NCI-H524 (cell line): Measurements from ENCODE around the gene AUTS2.
A peak's percentile ranks its signal among the peaks of the same experiment; 100 is the strongest.

Source experiments
- DNase-seq, 2 experiments: peaks; one replicate each; lab custom pipeline; 2025; lab: John Stamatoyannopoulos, UW

The AUTS2 gene

DNA sequence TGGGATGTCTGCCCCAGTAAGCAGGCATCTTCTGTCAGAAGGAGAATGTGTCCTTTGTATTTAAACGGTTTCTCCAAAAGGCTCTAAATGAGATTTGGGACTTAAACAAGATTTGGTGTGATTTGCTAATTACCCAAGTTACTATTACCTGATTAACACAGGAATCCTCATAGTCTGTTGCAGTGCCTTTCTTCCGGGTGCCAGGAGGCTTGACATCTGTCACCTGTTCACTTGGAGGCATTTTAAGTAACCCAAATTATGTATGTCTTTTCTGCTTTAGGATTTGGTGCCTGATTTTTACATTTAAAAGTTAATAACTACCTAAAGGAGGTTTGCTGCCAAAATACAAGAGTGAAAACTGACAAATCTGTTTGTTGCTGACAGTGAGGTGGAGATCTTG, 945.7 kb downstream of the AUTS2 start:
- DNase-seq = peak; percentile 22 to 79

DNA sequence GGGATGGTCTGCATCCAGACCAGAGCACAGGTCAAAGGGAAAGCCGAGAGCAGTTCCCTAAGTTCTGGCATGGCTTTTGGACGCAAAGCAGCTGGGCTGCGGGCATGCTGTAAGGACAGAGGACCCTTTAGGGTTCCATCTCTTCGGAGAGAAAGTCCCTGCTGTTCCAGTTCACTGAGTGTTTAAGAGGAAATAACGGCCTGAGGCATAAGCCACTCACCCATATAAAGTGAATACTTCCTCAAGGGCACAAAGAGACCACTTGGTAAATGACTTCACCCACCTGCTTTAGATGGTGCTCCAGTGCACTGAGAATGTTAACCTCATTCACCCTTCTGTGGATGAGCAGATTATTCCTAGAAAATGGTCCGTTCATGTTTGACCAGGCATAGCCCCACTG, 946.9 kb downstream of the AUTS2 start:
- DNase-seq = peak; percentile 10 to 40

DNA sequence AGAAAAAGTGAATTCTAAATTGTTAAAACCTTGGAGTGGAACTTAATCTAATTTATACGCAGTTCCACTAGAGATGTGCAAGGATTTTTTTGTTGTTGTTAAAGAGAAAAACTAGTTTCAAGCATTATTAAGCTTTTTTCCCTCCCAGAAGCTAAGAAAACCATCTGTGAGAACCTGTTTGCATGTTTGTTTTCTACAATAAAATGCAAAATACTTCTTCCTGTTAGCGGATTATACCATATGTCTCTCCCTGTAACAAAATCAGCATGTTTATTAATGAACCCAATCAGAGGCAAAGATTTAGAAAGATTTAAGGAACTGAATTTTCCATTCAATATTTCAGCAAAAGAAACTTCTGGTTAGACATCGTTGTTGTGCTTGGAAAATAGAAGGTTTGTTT, 953.9 kb downstream of the AUTS2 start:
- no peak for DNase-seq

DNA sequence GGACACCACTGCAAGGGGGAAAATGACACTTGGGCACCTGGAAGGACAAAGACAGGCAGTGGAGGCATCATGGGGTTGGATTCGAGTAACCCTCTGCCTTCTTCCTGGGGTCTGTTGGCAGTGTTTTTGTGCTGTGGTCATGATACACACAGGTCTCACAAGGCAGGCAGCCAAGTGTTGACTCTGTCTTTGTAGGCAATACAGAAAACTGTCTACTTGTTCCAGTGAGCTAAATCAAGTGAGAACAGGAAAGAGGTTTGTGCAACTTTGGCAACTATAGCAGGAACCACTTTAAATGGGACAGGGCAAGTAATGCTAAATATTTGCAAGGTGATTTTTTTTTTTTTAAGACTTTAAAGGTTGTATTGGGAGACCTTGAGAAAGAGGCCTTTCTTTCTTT, 955.1 kb downstream of the AUTS2 start:
- no peak for DNase-seq

- peak; percentile 34 to 41 for DNase-seq
Observed at GRCh38 chr7:70554646-70555045, 956.4 kb downstream of the AUTS2 start.

DNA sequence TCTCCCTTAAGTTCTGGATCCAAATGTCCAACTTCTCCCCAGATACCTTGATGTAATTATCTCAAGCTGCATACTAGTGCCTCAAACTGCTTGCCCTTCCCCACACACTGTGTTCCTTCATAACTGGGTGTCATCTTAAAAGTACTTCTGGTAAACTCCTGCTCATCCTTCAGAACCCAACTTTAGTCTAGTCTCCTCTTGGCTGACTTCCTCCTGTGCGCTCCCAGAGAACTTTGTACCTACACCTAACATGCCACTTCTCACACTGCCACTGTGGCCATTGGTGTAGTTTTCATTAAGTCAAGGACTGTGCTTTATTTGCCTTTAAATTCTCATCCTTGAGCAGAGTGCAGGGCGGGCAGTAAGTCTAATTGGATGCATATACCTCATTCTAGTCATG, 958.5 kb downstream of the AUTS2 start:
- no peak for DNase-seq

DNA sequence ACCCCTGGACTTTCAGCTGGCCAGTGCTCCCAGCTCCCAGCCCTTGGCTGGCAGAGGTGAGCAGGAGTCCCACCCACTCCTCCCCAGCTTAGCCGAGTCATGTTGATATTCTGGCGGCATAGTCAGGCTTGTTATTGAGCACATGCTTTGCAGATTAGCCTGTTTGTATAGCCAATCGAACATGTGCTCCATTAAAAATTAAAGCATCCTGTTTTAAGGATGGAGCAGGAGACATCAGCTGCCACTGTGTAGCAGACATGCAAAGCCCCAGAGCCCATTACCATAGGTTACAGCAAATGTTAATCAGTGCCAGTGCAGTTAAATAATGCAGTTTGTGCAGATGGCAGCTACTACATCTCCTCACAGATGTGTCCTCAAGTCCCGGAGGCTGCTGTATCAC, 959.1 kb downstream of the AUTS2 start:
- peak; percentile 29 to 80 for DNase-seq

DNA sequence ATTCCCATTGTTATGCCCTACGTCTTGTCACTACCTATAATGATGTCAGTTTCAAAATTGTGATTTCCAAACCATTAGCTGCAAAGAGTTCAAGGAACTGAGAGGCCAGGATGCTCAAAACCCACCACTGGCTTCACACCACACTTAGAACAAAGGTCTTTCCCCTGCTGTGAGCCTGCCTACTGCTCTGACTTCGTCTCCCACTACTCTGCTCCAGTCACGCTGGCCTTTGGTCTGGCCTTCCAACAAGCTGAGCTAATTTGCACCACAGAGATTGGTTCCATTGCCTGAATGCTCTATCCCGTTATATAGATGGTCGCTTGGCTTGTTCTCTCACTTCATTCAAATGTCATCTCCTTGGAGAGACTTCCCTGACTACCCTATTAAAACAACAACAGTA, 961.5 kb downstream of the AUTS2 start:
- no peak for DNase-seq

- no peak for DNase-seq
Observed at GRCh38 chr7:70563960-70564359, 965.7 kb downstream of the AUTS2 start.

GRCh38 chr7:70565721-70566370, 967.6 kb downstream of the AUTS2 start:
- DNase-seq = no peak

- DNase-seq = no peak
Observed at GRCh38 chr7:70566671-70567070, 968.4 kb downstream of the AUTS2 start.

DNA sequence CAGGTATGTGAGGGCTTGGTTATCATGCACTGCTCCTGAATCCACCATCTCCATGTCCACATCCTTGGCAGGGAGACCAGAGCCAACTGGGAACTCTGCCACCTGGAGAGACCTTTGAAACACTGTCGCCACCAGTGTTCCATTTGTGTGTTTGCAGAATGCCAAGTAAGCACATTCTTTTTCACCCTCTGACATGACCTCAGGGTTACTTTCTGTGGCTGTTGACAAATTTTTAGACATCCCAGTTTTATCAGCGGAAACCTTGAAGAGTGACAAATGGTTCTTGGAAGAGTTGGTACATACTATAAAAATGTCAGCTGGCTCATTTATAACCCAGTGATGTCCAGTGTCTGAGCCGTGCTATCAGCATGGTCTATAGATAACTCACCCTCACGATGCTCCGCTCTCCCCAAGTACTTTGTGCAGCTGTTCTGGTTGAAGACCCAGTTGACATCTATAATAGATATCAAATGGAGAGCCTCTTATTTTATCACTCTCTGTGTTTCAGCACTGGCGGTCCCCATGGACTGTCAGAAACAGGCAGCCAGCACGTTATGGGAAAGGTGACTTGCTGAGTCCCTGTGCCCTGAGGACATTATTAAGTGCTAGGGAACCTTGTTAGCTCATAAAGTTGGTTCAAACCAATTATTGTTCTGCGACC, 970.5 kb downstream of the AUTS2 start:
- peak in 1 of 2 experiments; percentile 15 for DNase-seq

GRCh38 chr7:70569335-70569819, 971.1 kb downstream of the AUTS2 start:
- DNase-seq = peak; percentile 86 to 96

DNA sequence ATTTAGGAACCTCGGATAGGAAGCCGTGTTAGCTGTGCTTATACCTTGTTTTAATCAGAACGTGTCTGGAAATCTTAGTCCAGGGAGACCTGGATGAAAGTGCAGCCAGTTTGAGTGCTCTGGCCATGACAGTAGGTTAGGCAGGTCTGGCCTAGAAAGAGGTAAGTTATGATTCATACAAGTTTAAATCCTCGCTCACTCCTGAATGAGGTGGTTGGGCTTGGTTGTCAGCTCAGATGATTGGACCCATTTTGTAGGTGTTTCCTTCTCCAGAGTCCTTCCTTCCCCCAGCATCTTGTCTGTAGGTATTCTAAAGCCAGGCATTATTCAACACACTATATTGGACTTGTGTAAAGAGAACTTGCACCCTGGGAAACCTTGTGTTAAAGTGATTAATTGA, 971.8 kb downstream of the AUTS2 start:
- no peak for DNase-seq

DNA sequence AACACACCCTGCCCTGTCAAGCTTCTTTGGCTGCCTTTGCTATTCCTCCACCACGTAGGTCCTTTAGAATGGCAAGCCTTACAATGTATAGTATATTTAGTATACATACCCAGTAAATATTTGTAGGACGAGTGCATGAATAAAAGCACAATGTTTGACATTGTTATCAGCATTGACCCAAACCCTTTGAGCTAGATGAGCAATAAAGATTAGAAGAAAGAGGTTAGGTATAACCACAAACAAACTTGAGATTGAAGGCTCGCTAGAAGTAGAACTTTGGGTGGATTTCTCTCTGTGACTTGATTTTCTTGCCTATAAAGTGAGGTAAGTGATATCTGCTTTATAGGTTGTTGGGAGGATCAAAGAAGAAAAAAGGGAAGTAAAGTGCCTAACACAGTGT, 972.7 kb downstream of the AUTS2 start:
- no peak for DNase-seq

- DNase-seq = no peak
Observed at GRCh38 chr7:70571403-70571934, 973.2 kb downstream of the AUTS2 start.

DNA sequence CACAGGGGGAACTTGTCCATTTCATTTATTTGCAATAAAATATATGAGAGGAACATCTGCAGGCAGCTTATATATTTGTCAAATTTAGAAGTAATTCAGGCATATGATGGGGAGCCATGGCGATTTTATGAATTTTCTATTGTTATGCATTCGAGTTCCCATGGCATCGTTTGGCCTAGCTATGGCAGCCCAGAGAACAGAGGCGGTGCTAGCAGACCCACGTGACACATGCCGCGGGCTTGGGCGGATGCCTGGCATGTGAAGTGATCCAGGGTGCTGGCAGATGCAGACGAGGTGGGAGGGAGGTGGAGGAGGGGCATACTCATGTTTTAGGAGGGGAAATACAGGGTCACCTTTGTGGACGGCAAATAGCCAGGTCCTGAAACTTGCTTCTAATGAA, 973.7 kb downstream of the AUTS2 start:
- DNase-seq = no peak

- no peak for DNase-seq
Observed at GRCh38 chr7:70572571-70572970, 974.3 kb downstream of the AUTS2 start.

- peak in 1 of 2 experiments; percentile 46 for DNase-seq
Observed at GRCh38 chr7:70573071-70573661, 974.9 kb downstream of the AUTS2 start.

DNA sequence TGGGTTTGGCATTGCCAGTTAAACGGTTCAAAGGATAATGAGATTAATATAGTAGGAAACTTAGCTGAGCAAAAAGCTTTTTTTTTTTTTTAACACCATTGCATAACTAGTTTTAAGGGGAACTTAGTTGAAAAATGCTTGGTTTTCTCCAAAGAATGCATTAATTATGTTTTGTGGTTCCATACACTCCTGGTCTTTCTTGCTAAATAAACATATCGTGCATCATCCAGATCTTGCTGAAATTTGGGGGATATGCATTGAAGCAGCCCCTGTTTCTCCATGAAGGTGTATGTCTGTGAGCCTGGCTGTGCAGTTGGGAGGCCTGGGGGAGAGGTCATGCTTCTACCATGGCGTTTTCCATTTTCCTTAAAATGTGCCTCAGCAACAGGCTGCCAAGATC, 975.4 kb downstream of the AUTS2 start:
- no peak for DNase-seq

GRCh38 chr7:70574314-70574834, 976.1 kb downstream of the AUTS2 start:
- no peak for DNase-seq

DNA sequence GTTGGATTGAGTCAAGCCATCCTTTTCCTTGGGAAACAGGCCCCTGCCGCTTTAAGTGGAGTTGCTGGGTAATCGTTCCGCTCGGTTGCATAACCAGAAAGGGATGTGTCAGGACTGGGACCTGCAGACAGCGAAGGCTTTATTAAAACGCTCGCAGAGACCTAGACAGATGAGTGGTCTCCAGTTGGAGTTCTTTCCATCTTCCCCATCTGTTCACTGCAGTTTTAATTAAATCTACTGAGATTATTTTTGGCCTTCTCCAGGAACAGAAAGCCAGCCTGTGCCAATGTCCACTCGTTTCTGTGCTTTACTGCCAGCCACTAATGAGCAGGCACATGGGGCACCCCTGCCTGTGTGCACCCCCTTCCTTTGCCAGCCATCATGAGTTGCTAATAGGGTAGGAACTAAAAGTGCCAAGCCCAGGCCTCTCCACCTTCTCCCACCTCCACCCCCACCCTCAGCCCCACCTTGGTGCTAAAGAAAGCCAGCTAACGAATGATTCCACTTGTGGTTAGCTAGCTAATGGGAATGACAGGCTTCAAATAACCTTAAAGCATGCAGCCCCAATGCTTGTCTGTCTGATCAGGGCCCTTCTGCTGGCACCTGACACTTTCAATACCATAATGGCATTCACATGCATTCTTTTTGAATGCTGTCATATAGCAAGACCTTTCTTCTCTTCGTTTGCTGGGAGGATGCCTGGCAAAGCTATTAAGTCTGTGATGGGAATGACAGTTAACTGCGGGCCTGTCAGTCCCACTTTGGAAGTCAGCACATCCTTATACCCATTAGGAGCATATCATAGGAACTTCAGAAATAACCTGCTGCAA, 976.9 kb downstream of the AUTS2 start:
- DNase-seq = peak; percentile 92 to 98
